GM21360 (cell line): Measurements from ENCODE around the gene AHI1.

Experiments
- ATAC-seq: cut with Tn5 transposase; IDR thresholded peaks from one replicate; pipeline ENCODE4 v1.9.1; 2021; ENCODE audit warnings: mild to moderate bottlenecking, moderate library complexity; ENCODE audit not compliant: unreplicated experiment

The AHI1 gene

DNA sequence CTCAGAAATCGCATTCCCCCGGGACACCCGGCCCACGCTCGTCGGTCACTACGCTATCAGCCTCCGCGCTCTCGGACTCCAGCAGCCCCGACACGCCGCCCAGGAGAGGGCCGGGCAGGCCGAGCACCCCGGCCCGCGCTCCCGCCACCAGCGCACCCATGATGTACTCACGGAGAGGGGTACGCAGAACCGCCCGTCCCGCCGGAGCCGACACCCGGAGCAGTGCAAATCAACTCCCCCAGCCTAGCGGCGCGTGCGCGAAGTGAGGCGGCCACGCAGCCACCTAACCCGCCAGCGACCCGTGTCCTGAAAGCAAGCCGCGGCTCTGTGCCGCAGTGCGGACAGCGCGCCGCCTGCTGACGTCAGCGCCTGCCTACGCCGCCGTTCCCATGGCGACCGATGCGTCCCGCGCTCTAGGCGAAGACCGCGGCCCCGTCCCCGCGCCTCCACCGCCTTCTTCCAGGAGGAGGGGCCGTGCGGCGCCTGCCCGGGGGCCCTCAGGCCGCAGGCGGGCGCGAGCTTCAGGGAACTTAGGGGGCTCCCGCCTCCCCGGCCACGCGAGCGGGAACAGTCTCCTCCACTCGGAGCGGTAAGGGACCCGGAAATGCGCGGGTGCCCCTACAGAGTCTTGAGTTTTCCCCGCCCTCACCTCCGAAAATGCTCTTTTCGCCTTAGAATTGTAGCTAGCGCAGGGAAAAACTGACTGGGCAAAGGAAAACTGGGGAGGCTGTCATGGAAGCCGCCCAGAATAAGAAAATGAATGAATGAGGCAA, at the start of gene AHI1:
AHI1 (minus strand) TSS at position 329 of the 773 bp plus-strand sequence. CDS start 5,503 bp downstream, outside the sequence.
- ATAC-seq = peak; percentile 92

GRCh38 chr6:135546680-135547418, 49.3 kb upstream of the AHI1 start:
- no peak for ATAC-seq

DNA sequence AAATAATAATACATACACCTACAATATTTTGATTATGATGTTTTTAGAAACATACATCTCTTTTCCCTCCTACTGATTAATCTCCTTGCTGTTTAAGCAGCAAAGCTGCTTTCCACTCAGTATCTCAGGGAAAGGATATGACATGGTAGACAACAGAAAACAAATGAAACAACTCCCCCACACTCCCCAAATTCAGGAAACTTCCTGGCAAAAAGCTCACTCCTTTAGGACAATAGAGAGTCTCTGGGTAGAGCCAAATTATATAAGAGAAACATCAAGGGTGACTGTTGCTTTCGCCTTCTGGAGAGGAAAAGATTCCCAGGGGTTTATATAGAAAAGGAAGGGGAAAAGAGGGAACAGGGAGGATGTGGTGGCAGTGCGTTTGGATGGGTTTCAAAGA, 48.7 kb upstream of the AHI1 start:
- no peak for ATAC-seq

DNA sequence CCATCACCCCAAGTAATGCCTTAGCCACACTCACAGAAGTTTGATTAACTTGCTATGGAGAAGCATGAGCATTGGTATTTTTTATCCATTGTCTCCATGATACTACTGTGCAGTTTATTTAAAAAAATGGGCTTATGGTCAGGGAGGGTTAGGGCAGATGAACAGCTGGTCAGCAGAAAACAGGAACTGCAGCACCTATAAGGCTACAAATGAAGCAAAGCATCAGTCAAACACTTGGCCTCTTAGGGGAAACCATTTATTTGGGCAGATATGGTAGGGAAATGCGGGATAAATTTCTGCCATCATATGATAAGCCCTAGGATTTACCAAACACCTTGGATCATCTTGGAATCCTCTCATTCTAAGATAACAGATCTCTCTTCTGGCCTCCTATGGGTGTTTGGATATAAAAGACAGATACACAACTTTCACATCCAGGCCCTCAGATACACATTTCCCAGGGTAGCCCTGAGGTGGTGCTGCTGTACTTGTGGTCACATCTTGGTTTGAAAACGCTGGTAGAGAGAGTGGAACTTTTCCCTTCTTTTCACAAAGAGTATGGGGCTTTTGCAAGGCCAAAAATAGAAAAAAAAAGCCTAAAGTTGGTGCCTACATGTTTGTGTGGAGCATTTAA, 42.8 kb upstream of the AHI1 start:
- ATAC-seq = no peak

DNA sequence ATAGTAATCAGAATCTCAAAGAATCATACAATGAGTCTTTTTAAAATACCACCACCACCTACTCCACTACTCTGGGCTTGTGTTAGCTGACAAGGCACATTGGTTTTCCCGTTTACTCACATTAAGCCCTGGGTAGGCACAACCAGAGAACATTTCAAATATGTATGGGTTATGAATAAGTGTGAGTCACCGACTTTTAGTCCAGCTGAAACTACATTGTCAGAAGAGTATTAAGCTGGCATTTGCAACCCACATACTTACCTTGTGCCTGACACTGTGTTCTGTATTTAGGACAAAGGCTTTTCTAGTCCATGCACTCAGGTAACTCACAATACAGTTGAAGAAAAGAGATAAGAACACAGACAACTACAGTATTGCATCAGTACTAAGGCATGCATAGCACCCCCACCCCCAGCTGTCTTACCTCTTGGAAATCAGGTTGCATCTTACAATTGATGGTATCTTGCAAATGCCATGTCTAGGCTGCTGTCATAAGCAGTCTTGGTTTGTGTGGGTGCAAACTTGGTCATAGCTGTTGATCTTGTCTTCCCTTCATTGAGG, 40.3 kb upstream of the AHI1 start:
- no peak for ATAC-seq

DNA sequence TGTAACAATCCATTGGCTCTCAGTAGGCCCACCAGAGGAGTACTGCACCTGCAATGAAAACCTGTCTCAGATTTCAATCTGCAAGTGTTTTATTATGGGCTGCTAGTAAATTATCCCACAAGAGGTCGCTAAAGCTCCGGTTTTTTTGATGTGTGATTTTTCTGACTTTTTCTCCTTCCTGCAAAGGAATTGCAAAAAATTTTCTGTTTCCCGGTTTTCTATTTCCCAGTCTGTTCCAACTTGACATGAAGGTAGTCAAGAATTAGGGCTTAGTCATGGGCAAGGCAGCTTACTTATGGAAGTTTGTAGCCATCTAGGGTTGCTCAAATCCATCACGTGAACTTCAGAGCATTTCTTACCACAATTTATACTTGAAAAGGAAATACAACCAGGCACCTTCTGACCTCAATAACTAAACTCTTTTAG, 38.5 kb upstream of the AHI1 start:
- no peak for ATAC-seq

DNA sequence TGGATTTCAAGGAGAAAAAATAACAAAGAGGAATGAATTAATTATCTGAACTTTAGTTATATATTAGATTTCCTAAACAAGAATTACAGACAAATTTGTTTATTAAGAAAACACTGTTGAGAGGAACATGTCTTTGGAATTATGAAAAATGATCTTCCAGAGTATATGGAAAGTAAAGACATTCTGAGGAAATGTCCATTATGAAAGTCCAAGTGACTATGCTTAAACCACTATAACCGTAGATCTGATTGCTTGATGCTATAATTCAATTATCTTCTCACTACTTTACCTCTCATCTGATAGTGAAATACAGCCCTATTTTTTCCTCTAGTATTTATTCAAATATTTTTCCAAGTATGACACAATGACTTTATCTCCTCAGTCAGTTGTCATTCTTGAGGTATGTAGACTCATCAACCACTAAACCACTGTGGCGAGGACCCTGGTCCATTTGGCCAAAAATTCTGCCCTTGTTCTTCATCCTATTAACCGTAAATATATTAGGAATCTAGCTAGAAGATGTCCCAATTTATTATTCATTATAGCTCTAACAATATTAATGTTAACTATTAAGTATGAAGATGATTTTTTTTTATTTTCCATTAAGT, 37.3 kb upstream of the AHI1 start:
- ATAC-seq = no peak

DNA sequence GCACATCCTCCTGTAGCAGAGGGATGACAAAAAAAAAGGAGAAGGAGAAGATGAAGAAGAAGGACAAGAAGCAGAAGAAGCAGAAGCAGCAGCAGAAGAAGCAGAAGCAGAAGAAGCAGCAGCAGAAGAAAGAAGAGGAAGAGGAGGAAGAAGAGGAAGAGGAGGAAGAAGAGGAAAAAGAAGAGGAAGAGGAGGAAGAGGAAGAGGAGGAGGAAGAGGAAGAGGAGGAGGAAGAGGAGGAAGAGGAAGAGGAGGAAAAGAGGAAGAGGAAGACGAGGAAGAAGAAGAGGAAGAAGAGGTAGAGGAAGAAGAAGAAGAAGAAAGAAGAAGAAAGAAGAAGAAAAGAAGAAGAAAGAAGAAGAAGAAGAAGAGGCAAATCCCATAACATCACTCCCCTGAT, 35.0 kb upstream of the AHI1 start:
- no peak for ATAC-seq

GRCh38 chr6:135531954-135532490, 34.5 kb upstream of the AHI1 start:
- no peak for ATAC-seq

- no peak for ATAC-seq
Measured at GRCh38 chr6:135530113-135530512, 32.6 kb upstream of the AHI1 start.

DNA sequence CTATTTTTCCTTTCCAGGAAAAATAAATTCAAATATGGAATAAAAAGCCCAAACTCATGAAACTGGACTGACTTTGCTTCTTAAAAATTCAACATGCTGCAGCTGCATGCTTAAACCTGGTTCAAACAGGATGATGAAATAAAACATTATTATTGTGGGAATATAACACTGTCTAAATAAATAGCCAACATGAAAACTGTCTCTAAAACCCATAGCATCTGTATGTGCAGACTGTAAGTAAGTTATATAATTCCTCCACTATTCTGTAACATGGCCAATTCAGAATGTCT, 30.4 kb upstream of the AHI1 start:
- ATAC-seq = no peak

- ATAC-seq = no peak
Measured at GRCh38 chr6:135527116-135527959, 29.8 kb upstream of the AHI1 start.

- ATAC-seq = no peak
Measured at GRCh38 chr6:135525594-135525993, 28.1 kb upstream of the AHI1 start.

- no peak for ATAC-seq
Measured at GRCh38 chr6:135522965-135523692, 25.6 kb upstream of the AHI1 start.

- no peak for ATAC-seq
Measured at GRCh38 chr6:135521431-135521830, 23.9 kb upstream of the AHI1 start.

GRCh38 chr6:135520781-135521180, 23.2 kb upstream of the AHI1 start:
- no peak for ATAC-seq

GRCh38 chr6:135519348-135519747, 21.8 kb upstream of the AHI1 start:
- no peak for ATAC-seq

DNA sequence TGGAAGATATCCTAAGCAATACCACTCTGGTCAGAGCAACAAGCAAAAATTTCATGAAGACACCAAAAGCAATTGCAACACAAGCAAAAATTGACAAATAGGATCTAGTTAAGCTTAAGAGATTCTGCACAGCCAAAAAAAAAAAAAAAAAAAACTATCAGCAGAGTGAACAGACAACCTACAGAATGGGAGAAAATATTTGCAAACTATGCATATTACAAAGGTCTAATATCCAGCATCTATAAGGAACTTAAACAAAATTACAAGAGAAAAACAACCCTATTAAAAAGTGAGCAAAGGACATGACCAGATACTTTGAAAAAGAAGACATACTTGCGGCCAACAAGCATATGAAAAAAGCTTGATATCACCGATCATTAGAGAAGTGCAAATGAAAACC, 20.0 kb upstream of the AHI1 start:
- no peak for ATAC-seq

- ATAC-seq = no peak
Measured at GRCh38 chr6:135514706-135515105, 17.2 kb upstream of the AHI1 start.
